GM15510 (cell line): ENCODE data around the gene A2ML1.

Experiments
- POLR2A ChIP-seq: IDR thresholded peaks from 3 replicates; pipeline ENCODE4 v1.6.1; 2011; ENCODE audit warnings: borderline replicate concordance; ENCODE audit not compliant: insufficient read length; ENCODE audit errors: extremely low read depth

The A2ML1 gene

DNA sequence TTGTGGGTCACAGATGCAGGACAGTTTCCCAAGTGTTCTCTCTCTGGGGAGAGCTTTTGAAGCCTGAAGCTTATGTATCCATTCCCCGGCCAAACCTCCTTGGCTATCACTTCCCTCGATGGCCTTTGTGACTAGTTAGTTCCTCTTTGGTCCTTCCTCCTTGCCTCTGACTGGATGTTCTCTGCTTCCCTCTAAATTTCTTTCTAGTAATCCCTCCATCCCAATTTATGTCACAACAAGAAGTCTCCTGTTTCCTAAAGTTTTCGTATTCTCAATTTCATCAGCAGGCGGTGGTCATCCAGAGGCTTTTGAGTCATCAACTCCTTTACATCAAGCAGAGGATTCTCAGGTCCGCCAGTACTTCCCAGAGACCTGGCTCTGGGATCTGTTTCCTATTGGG, 27.5 kb downstream of the A2ML1 start:
- no peak for TF ChIP-seq POLR2A

DNA sequence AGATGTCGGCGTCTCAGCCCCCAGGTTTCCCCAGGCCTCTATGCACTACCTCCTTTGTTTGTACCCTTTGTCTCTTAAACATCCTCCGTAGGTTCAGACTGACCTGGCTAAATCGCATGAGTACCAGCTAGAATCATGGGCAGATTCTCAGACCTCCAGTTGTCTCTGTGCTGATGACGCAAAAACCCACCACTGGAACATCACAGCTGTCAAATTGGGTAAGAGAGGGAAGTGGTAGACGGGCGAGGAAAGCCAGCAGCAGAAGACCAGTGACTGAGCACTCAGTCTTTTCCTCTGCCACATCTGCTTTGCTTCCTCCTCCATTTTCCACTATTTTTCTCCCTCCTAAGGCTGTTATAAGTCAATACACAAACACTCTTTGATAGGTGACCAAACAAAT, 29.7 kb downstream of the A2ML1 start:
- TF ChIP-seq POLR2A = no peak

DNA sequence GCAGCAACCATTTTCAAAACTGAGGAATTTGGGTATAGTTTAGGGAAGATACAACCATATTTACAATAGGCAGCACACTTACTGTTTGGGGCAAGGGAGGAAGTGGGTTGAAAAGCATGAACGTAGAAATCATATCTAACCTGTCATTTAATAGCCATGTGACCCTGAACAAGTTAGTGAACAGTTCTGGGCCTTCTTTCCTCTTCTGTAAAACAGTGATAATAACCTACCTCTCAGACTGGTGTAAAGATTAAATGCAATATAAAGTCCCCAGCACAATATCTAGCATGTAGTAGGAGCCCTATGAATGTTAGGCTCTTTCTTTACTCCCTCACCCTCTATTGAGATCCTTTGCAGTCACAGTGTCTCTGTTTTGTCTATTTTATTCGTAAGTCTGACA, 33.5 kb downstream of the A2ML1 start:
- TF ChIP-seq POLR2A = no peak

DNA sequence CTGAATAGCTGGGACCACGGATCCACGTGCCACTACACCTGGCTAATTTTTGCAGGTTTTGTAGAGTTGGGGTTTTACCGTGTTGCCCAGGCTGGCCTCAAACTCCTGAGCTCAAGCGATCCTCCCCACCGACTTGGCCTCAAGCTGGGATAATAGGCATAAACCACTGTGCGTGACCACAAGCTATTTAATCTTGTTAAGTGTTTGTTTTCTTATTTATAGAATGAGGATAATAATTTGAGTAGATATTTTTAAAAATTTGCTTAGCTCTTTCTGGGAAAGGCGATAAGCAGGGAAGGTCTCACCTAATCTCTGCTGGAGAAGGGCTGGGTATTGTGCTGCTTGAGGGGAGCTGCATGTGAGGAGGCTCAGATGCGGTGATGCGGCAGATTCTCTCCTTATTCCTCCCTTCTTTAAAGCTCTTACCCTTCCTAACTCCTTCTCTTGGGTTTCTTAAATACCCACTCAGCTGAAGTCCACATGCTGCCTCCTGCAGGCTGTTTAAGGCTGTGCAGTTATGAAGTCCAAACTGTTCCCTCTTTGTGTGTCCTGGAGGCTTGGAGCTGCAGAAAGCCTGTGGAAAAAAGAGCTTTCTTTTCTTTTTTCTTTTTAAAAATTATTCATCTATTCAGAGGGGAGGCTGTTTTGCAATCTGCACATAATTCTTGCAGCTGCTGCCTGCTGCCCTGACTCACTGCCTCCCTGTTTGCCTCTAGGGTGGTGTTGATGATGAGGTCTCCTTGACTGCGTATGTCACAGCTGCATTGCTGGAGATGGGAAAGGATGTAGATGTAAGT, 37.9 kb downstream of the A2ML1 start:
- no peak for TF ChIP-seq POLR2A

DNA sequence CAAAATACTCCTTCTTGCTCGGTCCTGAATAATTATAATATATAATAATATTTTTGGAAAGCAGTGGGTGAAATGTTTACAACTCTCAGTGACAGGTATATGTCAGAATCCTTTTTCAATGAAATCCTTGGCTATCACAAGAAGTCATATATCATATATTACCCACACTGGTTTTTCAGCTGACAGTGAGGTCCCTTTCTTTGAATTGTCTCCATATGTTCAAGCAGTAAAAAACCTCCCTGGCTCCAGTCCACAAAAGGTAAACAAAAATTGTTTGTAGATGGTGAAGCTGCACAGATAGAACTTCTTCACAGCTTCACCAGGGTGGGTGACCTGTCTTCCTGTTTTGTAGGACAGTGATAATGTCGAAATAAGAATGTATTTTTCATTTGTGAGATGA, 44.0 kb downstream of the A2ML1 start:
- no peak for TF ChIP-seq POLR2A

DNA sequence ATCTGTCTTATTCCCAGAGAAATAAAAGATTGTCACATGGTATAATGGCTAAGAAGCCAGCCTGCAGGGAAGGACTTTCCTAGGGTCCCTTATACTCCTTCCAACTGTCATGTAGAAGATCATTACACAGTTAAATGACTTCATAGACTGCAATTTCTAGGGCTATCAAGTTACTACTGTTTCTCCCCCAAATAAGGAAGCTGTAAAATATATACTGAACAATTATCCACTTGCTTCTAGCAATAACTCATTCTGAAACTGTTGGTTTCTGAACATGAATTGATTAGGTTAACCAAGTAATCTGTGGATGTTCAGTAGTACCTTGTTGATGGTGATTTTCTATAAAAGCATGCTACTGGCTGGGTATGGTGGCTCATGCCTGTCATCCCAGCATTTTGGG, 44.6 kb downstream of the A2ML1 start:
- TF ChIP-seq POLR2A = no peak

DNA sequence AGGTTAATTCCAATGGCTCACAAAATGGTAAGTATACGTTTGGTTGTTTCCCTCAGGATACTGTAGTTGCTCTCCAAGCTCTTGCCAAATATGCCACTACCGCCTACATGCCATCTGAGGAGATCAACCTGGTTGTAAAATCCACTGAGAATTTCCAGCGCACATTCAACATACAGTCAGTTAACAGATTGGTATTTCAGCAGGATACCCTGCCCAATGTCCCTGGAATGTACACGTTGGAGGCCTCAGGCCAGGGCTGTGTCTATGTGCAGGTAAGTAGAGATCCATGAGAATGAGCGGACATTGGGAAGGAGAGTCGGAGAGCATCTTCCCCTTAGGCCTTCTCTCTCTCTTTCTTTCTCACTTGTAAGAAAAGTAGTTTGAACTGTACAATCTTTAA, 45.4 kb downstream of the A2ML1 start:
- no peak for TF ChIP-seq POLR2A

DNA sequence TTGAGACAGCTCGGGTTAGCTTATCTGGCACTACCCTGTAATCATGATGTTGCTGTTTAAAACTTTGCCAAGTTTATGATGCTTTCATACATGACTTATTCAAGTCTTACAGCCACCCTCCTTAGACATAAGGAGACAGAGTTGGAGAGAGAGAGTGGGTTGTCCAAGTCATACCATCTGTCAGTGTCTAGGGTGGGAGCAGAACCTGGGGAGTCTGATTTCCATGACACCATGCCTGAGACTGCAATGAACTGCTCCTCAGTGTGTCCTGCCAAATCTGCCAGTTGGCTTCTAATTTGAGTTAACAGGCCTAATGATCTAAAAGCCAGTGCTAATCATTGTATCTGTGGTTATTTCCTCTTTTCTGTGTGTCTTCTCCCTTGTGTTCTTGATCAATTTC, 48.2 kb downstream of the A2ML1 start:
- no peak for TF ChIP-seq POLR2A

DNA sequence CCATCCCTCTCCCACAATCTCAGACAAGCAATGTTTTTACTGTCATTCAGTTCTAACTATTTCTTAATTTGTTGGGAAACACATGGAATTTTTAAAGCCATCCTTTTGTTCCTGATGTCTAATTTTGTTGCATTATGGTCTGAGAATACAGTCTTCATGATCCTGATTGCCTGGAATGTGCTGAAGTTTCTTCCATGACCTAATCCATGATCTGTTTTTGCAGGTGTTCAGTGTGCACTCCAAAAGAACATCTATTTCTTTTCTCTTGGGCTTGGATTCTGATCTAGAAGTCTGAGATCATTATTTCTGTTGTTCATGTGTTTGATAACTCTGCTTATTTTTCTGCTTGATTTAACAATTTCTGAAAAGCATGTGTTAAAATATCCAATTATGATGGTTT, 48.6 kb downstream of the A2ML1 start:
- TF ChIP-seq POLR2A = no peak

DNA sequence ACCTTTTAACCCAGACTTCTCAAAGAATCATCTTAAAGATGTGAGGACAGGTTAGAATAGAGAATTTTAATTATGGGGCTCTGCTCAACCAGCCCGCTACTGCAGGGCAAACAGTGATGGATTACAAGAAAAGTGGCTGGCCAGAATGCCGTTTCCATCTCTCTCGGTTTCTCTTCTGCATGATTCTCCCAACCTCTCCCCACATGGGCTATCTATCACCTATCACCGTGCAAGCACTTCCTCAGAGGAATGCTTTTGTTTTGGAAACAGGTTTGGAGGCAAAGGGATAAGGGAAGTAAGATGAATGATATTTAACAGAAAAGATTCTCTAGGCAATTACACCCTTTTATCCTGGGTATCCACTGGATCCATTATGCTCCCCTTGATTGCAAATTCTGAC, 54.5 kb downstream of the A2ML1 start:
- no peak for TF ChIP-seq POLR2A

DNA sequence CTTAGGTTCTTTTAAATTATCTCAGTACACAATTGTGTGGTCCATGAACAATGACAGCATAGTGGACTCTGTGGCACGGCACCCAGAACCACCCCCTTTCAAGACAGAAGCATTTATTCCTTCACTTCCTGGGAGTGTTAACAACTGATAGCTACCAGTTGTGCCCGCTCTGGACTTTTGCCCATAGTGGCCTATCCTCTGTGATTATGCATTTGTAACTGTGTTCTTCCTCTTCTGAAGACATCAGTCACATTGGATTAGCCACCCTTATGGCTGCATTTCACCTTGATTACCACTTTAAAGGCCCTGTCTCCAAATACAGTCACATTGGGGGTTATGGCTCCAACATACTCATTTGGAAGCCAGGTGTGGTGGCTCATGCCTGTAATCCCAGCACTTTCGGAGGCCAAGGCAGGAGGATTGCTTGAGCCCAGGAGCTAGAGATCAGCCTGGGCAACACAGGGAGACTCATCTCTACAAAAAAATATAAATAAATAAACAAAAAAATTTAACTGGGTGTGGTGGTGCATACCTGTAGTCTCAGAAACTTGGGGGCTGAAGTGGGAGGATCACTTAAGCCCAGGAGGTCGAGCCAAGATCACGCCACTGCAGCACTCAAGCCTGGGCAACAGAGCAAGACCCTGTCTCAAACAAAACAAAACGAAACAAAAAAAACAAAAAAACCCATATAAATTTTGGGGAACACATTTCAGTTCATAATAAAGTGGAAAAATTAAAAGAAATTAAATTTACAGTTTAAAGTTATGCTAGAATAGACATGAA, 64.3 kb downstream of the A2ML1 start:
- no peak for TF ChIP-seq POLR2A

DNA sequence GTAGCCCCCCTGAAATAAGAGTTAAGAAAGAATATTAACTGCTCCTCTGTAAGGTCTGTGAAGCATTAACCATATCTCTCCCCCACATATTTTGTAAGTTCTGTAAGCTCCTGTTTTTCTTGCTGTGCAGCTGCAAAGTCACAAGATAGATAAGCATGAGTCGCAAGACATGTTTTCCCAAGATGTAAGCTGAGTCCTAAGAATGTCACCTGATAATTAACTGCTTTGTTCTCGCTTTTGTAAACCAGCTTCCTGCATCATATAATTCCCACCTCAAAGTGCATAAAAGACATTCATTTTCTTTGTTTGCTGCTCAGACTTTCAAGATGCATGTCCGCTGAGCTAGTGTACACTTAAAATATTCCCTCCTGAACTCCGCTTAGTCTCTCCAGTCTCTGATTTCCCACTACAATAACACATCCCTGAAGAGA, 64.9 kb downstream of the A2ML1 start:
- no peak for TF ChIP-seq POLR2A

DNA sequence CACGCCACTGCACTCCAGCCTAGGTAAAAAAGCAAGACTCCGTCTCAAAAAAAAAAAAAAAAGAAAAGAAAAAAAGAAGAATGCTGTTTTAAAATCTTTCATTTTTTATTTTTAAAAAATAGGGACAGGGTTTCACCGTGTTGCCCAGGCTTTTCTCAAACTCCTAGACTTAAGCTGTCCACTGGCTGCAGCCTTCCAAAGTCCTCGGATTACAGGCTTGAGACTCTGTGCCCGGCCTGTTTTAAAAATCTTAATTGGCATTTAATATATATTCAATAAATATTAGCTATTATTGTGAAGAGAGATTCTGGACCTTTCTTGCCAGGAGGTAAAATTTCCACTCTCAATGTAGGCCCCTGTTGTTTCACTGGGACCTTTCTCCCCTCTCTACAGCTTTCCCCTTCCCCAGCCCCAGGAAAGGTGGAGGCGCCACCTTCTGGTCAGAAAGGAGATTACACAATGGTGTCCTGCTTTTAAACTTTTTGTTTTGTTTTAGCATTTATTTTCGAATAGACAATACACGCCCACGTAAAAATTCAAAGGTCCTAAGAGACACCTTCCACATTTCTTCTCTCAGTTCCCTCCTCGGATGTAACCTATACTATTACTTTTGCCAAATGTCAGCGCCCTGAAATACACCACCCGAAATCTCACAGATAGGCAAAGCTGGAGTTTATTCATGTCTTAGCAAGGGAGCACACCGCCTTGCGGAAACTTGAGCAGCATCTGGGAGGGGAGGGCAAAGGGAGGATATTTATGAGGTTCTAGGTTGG, 68.1 kb downstream of the A2ML1 start:
- no peak for TF ChIP-seq POLR2A

DNA sequence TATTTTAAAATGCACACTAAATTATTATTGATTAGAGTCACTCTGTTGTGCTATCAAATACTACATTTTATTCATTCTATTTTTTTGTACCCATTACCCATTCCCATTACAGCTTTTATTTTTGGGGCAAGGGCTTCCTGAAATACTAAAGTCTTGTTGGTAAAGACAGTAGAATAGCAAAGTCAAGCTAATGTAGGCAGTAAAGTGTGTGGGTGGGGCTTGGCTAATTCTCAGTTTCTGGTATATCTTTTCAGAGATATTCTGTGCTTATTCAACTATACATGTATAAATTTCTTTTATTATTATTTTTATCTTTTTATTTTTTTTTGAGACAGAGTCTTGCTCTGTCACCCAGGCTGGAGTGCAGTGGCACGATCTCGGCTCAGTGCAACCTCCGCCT, 69.6 kb downstream of the A2ML1 start:
- TF ChIP-seq POLR2A = no peak

DNA sequence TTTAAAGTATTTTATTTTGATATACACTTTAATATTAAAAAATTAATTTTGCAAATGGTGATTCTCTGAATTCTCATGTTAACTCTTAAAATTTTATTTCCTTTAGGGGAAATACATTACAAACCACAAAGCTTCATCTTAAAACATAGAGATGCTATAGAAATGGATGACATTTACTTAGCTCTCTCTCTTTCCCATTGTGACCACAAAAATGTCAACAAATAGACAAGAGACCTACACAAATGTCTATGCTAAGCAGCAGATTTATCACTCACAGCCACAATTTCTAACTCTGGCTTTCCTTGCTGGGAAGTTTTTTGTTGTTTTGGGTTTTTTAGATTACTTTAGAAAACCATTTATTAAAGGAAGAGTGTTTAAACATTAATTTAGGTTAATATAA, 72.0 kb downstream of the A2ML1 start:
- TF ChIP-seq POLR2A = no peak
